Tibial nerve (tissue), 4 donors: ENCODE measurements around the gene SNAPIN. TPM values are rescaled to one million over a fixed set of nuclear protein-coding genes. Genes with fewer than 3 reads are reported as not detected.
A peak's percentile ranks its signal among the peaks of the same experiment; 100 is the strongest.

ENCODE experiments used
- DNase-seq, 2 donors: peaks; one replicate each; pipeline ENCODE4 v3.0.0-alpha.2; 2019; ENCODE audit warnings: low spot score in 2 of 2
- H3K27ac ChIP-seq, 4 donors: fragments of 200-600 bp; sonication (generic) in 3 of 4; one replicate each; pipeline ENCODE4 v1.5.1; 2017 to 2019; ENCODE audit warnings: mild to moderate bottlenecking in 1 of 4
- H3K27me3 ChIP-seq, 2 donors: fragments of 200-600 bp; sonication (generic) in 1 of 2; one replicate each; pipeline versions ENCODE4 v1.5.1 to v1.6.0; 2017 to 2019
- H3K36me3 ChIP-seq, 3 donors: fragments of 200-600 bp; sonication (generic); one replicate each; pipeline ENCODE4 v1.5.1; 2018 to 2019
- H3K4me1 ChIP-seq, 4 donors: fragments of 200-600 bp; sonication (generic) in 3 of 4; one replicate each; pipeline ENCODE4 v1.5.1; 2017 to 2019
- H3K4me3 ChIP-seq, 4 donors: fragments of 200-600 bp; sonication (generic) in 3 of 4; one replicate each; pipeline ENCODE4 v1.5.1; 2017 to 2019; ENCODE audit warnings: mild to moderate bottlenecking in 1 of 4, moderate library complexity in 1 of 4
- H3K9me3 ChIP-seq, 4 donors: fragments of 200-600 bp; sonication (generic) in 3 of 4; one replicate each; pipeline ENCODE4 v1.5.1; 2017 to 2019
- EP300 ChIP-seq, 2 donors: sonication (generic); formaldehyde crosslinking; IDR thresholded peaks; one replicate each; pipeline ENCODE4 v1.6.1; 2017; ENCODE audit warnings: antibody characterized with exemption in 2 of 2, mild to moderate bottlenecking in 1 of 2
- POLR2A ChIP-seq, 2 donors: fragments of 450-650 bp; IDR thresholded peaks; one replicate each; pipeline ENCODE4 v1.6.1; 2017; ENCODE audit warnings: antibody characterized with exemption in 2 of 2, mild to moderate bottlenecking in 2 of 2, moderate library complexity in 2 of 2
- WGBS, 2 donors: methylation state at CpG; one replicate each; pipeline ENCODE4 v1.1.5; 2018; 5-methylcytosine and 5-hydroxymethylcytosine counted together
- total RNA-seq, 4 donors: library from RNA; depleted of rRNA; stranded (reverse); fragments of >200 nt; gene quantifications; one replicate each; pipeline ENCODE4 v1.1.0, GENCODE V29; 2016
- TF ChIP-seq, protein P1 (sequence below), 5 experiments: fragments of 200-600 bp in 3 of 5; fragments of 450-650 bp in 2 of 5; sonication (generic) in 3 of 5; IDR thresholded peaks; one replicate each; pipeline ENCODE4 v1.5.1; 2016 to 2019; ENCODE audit warnings: antibody characterized with exemption in 5 of 5, mild to moderate bottlenecking in 3 of 5, moderate library complexity in 2 of 5

The SNAPIN gene
- total RNA-seq, 4 donors from 2014 or later, result 34.1 to 59.9 (median 43.7) TPM

DNA sequence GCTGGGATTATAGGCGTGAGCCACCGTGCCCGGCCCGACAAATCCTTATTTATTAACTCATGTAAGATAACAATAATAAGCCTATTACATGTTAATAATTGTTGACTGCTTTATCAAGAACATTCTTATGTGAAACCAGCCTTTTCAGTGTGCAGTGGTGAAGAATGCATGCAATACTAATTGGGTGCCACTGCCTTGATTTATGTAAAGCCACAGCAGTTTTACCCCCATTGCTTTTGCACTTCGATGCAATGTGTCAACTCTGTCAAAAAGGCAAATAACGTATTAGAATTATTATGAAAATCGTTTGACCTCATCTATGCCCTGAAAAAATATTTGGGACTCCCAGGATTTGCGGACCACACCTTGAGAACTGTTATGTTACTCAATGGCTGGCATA, 38.2 kb downstream of the SNAPIN start:
- Histone ChIP-seq H3K9me3 (no peaks in the 10 kb centered on the region), H3K4me3 (no peak overlapping the region), H3K27me3 (no peaks in the 10 kb centered on the region), H3K36me3 (peaks cover 0 to 3% (median 0%) of the 10 kb centered on the region in 3 donors), H3K4me1 (peaks cover 0 to 22% (median 7%) of the 10 kb centered on the region in 4 donors), H3K27ac (no peak overlapping the region)
- DNase-seq, result no peak
- 88 to 93% methylated on average over 8 of the region's 8 CpGs for WGBS, 2 donors
- no peak for TF ChIP-seq EP300 (IDR thresholded peaks at IDR 0.05)
- TF ChIP-seq, protein P1, sequence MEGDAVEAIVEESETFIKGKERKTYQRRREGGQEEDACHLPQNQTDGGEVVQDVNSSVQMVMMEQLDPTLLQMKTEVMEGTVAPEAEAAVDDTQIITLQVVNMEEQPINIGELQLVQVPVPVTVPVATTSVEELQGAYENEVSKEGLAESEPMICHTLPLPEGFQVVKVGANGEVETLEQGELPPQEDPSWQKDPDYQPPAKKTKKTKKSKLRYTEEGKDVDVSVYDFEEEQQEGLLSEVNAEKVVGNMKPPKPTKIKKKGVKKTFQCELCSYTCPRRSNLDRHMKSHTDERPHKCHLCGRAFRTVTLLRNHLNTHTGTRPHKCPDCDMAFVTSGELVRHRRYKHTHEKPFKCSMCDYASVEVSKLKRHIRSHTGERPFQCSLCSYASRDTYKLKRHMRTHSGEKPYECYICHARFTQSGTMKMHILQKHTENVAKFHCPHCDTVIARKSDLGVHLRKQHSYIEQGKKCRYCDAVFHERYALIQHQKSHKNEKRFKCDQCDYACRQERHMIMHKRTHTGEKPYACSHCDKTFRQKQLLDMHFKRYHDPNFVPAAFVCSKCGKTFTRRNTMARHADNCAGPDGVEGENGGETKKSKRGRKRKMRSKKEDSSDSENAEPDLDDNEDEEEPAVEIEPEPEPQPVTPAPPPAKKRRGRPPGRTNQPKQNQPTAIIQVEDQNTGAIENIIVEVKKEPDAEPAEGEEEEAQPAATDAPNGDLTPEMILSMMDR (IDR thresholded peaks at IDR 0.05), result no peak
- TF ChIP-seq POLR2A (IDR thresholded peaks at IDR 0.05), result no peak

DNA sequence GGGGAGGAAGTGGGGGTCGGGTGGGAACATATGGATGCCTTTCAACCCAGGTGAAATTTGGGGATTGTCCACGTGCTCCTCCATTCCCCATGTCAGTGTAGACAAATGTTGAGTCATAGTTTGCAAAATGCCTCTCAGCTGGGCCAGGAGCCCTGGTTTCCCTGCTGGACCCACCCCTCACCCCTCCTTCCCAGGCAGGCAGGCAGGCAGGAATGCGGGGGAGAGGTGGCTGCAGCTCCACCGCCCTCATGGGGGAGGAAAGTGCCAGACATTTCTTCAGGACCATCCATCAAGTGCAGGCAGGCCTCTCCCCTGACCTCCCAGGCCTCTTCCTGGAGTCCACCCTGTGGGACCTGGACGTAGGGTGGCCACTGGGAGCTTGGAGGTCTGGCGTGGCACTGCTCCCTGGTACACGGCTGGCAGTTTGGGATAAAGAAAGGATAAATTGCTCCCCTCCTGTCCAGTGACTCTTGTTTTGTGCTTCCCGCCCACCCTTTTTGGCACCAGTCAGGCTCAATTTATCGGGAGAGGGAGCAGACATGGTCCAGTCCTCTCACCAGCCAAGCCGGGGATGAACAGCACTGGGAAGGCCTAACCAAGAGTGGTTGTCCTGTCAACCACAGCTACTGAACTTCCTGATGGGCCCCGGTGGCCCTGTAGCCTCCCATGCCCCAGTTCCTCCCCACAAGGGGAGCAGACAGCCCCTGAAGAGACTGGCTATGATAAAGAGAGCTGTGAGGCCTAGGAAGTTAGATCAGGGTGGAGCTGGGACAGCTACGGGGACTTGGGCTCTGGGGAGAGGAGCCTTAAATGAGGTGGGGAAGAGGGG, 38.9 kb downstream of the SNAPIN start:
- Histone ChIP-seq H3K36me3 (peaks cover 0 to 3% (median 0%) of the 10 kb centered on the region in 3 donors), H3K9me3 (no peaks in the 10 kb centered on the region), H3K4me1 (peaks cover 0 to 20% (median 7%) of the 10 kb centered on the region in 4 donors), H3K27me3 (no peaks in the 10 kb centered on the region), H3K27ac (peak overlapping the region; percentile 38 to 79 (median 69)), H3K4me3 (peak overlapping the region in 1 of 4 donors; percentile 32)
- 62 to 70% methylated on average over 10 to 12 of the region's 12 CpGs for WGBS, 2 donors
- TF ChIP-seq EP300 (IDR thresholded peaks at IDR 0.05) (peak in 1 of 2 donors; percentile 31), POLR2A (IDR thresholded peaks at IDR 0.05) (no peak)
- no peak for DNase-seq

DNA sequence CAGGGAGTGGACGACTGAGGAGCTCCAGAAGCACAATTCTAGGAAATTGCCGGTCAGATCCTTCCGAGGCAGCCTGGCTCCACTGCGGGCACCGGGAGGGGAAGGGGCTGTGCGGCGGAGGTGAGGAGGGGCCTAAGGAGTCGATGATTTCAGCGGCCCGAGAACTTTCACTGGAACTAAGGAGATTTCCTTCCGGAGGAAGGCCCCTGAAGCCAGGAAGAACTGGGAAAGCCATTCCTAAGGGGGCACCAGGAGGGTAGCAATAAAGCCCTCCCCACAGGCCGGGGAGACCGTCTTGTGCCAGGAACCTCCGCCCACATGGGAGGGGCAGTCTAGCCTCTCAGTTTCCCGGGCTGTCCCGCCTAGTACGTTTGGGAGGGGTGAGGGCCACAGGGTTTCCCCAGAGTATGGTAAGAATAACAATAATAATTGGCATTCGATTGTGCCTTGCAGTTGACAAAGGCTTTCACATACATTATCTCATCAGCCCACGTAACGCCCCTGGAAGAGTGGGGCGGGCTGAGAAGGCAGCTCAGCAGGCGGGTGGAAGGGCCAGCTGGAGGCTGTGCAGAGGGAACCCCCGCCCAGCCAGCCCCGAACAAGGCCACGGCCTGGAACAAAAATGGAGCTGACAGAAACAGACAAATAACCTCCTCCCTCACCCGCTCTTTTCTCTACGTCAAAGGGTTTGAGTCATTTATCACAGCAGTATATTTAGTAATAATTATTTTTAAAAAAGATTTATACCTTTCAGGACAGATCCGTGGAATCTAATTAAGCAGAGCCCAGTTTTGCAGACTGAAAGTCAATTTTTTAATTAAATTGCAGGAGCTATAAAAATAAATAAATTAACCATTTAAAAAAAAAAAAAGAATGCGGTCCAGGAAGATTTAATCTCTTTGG, 39.8 kb downstream of the SNAPIN start:
- H3K4me3 ChIP-seq, result peak overlapping the region in 3 of 4 donors; percentile 11 to 32 (median 11)
- H3K27me3 ChIP-seq, result no peaks in the 10 kb centered on the region
- DNase-seq, result peak; percentile 17 to 37
- peaks cover 0 to 20% (median 7%) of the 10 kb centered on the region in 4 donors for H3K4me1 ChIP-seq
- peaks cover 0 to 3% (median 0%) of the 10 kb centered on the region in 3 donors for H3K36me3 ChIP-seq
- WGBS, 2 donors, result 22 to 23% methylated on average over 29 of the region's 29 CpGs
- H3K27ac ChIP-seq, result peak overlapping the region; percentile 38 to 79 (median 69)
- TF ChIP-seq, protein P1 (IDR thresholded peaks at IDR 0.05), result no peak
- peak in 1 of 2 donors; percentile 33 for TF ChIP-seq EP300 (IDR thresholded peaks at IDR 0.05)
- no peaks in the 10 kb centered on the region for H3K9me3 ChIP-seq

DNA sequence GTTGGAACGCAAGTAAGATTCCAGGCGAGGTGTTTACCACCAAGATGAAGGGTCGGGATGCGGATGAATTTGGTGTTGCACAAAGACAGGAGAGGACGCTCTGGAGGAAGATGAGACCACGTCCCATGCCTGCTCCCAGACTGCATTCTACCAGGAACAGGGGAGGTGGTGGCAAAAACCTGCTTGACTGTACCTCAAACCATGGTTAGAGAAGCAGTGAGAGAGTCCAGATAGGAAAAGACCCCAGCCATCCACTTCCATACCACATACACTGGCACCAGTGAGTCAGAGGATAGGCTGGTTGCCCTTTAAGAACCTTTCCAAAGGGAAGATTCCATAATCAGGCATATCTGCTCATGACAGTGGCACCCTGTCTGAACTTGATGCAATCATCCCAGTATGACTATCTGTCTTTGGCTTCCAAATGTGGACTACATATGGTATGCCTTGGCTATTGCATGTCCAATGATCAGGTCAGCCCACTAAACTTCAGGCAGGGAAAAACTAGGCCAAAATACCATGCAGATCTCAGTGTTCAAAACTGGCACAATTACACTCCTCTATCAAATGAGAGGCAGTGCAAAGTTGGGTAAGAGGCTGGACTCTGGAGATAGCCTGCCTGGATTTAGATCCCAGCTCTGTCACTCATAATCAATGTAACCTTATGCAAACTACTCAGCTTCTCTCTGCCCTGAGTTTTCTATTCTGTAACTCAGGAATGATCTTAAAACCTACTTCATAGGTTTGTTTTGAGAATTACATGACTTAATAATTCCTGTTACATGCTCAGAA, 40.6 kb downstream of the SNAPIN start:
- H3K27me3 ChIP-seq, result no peaks in the 10 kb centered on the region
- TF ChIP-seq EP300 (IDR thresholded peaks at IDR 0.05), result no peak
- no peak for TF ChIP-seq POLR2A (IDR thresholded peaks at IDR 0.05)
- TF ChIP-seq, protein P1 (IDR thresholded peaks at IDR 0.05), result no peak
- peak overlapping the region in 1 of 4 donors; percentile 68 for H3K27ac ChIP-seq
- WGBS, 2 donors, result 92 to 97% methylated on average over 6 of the region's 6 CpGs
- H3K4me3 ChIP-seq, result no peak overlapping the region
- no peaks in the 10 kb centered on the region for H3K9me3 ChIP-seq
- H3K4me1 ChIP-seq, result peaks cover 0 to 20% (median 7%) of the 10 kb centered on the region in 4 donors
- DNase-seq, result no peak
- H3K36me3 ChIP-seq, result no peaks in the 10 kb centered on the region

DNA sequence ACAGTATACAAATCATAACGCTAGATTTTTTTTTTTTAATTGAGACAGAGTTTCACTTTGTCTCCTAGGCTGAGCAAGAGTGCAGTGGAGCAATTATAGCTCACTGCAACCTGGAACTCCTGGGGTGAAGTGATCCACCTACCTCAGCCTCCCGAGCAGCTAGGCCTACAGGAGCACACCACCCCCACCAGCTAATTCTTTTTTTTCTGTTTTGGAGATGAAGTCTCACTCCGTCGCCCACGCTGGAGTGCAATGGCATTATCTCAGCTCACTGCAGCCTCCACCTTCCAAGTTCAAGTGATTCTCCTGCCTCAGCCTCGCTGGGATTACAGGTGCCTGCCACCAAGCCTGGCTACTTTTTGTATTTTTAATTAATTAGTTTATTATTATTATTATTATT, 41.3 kb downstream of the SNAPIN start:
- Histone ChIP-seq H3K27ac (no peak overlapping the region), H3K9me3 (no peaks in the 10 kb centered on the region), H3K36me3 (no peaks in the 10 kb centered on the region), H3K4me3 (no peak overlapping the region), H3K4me1 (peaks cover 0 to 20% (median 7%) of the 10 kb centered on the region in 4 donors), H3K27me3 (no peaks in the 10 kb centered on the region)
- 84 to 94% methylated on average over 6 of the region's 6 CpGs for WGBS, 2 donors
- DNase-seq, result no peak
- TF ChIP-seq POLR2A (IDR thresholded peaks at IDR 0.05) (no peak), EP300 (IDR thresholded peaks at IDR 0.05) (no peak)
- TF ChIP-seq, protein P1 (IDR thresholded peaks at IDR 0.05), result no peak
